Activated CD4-positive, alpha-beta T cell treated with anti-CD3 and anti-CD28 coated beads, Interleukin-10, Interleukin-2, amounts not matched to agents 100 ng/mL and 50 ng/mL, durations not matched to agents 16 hours and 8 hours (primary cell): Measurements from ENCODE around the gene SLC22A23.
A peak's percentile ranks its signal among the peaks of the same experiment; 100 is the strongest.
"Not testable (repeated sequence)": the region's sequence is repeated elsewhere in the genome, so short reads cannot be mapped to it uniquely, and the experiment has no call there.

Source experiments
- DNase-seq: peaks from one replicate; pipeline ENCODE4 v3.0.0-alpha.2; 2020

Gene SLC22A23

GRCh38 chr6:3259491-3259958 is 197.3 kb downstream of the SLC22A23 start:
- peak; percentile 38 for DNase-seq

DNA sequence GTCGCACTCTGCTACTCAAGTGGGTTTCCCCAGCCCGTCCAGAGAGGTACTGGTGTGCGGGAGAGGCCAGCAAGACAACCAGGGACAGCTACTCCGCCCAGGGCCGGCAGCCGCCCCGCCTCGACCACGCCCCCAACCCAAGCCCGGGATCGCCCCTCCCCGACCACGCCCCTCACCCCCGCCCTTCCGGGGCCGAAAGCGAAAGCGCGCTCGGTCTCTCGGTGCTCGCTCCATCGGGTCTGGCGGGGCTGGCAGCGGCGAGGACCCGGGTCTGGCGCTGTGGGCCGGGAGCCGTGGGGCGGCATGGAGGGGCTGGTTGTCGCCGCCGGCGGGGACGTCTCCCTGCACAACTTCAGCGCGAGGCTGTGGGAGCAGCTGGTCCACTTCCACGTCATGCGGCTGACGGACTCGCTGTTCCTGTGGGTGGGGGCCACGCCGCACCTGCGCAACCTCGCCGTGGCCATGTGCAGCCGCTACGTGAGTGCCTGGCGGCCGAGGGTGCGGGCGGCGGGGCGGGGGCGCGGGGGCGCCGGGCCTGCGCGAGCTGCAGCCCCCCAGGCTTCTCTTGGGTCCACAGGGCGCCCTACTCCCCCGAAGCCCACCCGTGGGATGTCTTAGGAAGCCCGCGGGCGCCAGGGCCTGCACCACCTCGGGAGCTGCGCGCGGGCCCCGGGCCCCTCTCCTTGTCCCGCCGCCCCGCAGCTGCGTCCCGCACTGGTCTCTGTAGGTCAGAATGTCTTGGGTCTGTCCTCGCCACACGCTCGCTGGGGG is 197.9 kb downstream of the SLC22A23 start, which contains the start of gene PSMG4:
Gene PSMG4, plus strand, starts transcription at position 228 of the 771 bp plus-strand sequence. Its CDS starts 76 bp downstream, at position 304.
- peak; percentile 95 for DNase-seq

DNA sequence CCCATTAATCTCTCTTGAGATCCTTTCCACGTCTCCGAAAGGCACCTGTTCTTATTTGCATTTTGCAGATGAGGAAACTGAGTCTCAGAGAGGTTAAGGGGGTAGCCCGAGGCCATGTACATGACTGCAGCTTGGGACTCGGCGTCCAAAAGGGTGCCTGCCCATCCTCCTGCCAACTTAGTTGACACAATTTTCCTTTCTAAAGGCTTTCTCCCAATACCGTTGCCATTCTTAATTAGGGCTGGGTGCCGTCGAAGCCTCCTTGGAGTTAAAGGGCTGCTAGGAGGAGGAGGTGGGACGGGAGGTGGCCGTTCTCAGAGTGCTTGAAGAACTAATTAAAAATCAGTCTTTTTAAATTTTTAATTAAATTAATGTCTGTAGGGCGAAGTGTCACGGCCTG is 198.6 kb downstream of the SLC22A23 start:
- DNase-seq, result no peak

DNA sequence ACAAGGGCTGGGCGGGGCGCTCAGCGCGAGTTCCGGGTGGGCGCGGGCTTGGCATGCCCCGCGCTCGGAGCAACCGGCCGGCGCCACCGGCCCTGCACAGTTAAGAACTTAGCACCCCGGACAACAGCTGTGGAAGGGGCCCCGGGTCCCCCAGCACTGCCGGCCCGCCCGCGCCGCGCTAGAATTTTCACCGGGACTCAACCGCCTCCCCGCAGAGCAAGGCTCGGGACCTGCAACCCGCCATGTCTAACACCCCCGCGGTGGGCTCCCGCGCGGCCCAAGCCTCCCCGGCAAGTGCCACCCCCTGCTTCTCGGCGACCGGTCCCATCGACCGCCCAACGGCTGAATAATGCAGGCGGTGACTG is 203.3 kb downstream of the SLC22A23 start:
- no peak for DNase-seq

- DNase-seq, result no peak
Measured at GRCh38 chr6:3252861-3253596, 203.8 kb downstream of the SLC22A23 start.

- no peak for DNase-seq
Measured at GRCh38 chr6:3252369-3252768, 204.5 kb downstream of the SLC22A23 start.

DNA sequence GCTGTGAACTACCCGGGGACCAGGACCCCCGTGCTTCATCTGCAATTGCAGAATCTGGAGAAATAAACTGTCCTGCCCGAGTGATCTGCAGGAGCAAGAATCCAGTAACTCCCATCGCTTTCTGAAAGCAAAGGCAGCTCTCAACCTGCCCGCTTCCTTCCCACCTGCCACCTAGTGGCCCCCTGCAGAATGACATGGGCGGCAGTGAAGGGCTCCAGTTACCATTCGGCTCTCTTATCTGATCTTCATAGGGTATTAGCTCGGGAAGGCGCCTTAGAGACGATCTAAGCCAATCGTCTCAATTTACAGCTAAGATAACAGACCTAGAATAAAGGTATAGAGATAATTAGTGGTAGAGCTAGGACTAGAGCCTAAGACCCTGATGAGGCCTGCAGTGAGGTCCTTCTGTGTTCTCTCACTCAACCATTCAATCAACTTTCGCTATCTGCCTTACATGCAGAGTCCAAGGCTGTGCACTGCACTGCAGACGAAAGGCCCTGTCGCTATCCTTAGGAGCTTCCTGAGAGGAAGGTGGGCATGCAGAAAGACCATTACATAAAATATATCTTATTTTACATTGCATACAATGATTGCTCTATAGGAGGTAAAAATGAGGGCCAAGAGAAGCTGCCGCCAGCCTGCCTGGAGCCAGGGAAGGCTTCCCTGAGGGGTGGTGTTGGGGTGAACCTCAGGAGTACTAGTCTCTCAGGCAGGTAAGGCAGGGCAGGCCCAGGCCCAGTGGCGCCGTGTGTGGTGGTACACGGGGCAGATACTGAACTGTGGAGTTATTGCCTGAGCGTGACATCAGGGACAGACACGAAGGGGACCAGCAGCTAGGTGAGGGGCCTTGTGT is 205.2 kb downstream of the SLC22A23 start:
- DNase-seq, result peak; percentile 85

DNA sequence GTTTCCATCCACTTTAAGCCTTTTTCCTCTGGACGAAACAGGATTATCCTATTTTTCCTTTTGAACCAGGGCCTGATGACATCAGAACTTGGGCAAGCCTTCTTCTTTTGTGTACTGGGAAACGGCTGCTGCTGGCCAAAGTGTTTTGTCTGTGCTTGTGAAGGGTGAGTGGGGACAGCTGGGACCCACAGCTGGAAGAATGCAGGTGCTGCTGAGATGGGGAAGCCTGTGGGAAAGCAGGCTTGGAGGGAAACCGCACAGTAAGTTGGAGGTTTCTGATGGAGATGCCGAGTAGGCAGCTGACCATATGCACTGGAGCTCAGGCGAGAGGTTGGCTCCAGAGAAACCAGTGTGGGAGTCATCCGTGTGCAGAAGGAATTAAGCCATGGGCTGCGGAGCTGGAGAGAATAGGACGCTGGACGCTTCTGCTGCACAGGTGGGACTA is 206.6 kb downstream of the SLC22A23 start:
- no peak for DNase-seq

DNA sequence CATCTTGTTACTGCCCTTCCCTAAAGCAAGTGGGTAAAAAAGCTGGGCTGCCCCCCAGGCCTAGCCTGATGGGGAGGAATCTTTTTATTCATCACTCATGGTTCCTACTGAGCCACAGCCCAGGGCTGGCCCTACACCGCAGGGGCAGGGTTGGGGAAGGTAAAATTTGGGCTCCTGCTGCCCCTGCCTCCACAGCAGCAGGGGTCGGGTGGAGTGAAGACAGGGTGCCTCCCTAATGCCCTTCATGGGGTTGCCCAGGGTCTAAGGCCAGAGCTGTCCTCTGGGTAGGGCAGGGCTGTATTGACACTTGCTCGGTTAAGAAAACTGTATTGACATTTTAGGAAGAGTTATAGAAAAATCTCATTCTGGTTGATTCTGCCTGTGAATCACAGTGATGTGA is 207.0 kb downstream of the SLC22A23 start:
- no peak for DNase-seq

- no peak for DNase-seq
Measured at GRCh38 chr6:3247255-3248146, 209.3 kb downstream of the SLC22A23 start.

DNA sequence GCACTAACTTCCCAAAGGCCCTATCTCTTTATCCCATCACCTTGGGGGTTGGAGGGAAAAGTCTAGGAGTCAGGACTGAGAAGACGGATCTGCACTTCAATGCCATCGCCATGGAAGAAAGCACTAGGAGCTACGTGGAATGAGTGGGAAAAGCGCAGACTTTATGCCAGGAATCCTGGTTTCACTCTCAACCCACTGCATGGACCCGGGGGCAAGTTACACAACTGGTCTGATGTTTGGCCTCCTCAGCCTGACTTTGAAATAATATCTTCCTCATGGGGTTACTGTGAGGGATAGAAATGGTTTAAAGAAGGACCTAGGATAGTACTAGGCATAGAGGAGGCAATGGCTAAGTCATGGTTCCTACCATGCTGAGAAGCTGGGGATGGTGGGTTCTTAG is 211.6 kb downstream of the SLC22A23 start:
- DNase-seq, result no peak

GRCh38 chr6:3244832-3245161 is 212.1 kb downstream of the SLC22A23 start:
- not testable (repeated sequence) for DNase-seq

DNA sequence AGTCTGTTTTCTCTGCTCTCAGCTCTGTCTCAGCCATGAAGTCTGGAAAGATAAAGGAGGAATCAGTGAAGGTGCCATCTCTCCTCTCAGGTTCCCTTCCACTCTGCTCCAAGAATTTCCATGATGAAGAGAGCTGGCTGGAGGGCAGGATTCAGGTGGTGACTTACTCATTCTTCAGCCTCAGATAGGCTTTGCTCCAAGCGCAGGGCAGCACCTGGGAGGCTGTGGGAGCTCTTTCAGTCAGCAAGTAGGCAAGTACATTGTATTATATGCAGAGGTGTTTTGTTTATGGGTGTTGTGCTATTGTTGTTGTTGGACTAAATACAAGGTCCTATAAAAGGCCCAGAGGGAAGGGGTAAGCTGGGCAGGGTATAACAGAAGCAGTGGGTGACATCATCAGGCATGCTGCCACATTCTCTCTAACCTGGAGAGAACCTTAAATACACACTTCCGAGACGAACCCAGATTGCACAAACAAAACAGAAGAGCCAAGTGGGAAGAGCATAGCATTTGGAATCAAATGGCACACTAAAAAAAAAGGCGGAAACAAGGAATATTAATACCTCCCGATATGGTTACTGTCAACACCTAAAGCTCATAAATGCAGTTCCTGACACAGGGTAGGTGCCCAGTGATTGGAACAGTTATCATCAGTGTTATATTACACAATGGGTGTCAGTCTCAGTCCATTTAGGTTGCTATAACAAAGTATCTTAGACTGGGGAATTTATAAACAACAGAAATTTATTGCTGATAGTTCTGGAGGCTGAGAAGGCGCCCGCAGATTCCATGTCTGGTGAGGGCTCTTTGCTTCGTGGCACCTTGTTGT is 212.6 kb downstream of the SLC22A23 start:
- DNase-seq, result no peak

DNA sequence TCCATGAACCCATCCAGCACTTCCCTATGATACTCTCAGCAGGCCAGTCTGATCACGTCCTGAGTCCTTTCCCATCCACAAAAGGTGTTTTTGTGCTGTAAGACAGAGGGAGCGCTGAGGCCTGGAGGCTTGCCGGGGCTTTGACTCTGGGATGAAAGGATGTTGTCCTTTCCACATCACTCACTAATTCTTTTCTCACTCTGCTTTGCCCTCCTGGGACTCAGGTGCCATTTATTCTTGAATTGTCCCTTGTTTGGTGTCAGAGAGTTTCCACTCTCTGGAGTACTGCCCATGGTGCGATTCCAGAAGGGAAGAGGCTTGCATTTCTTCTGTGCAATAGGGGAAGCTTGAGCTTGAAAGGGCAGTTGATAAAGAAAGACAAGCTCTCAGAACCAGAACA is 214.1 kb downstream of the SLC22A23 start:
- no peak for DNase-seq

GRCh38 chr6:3241745-3242144 is 215.1 kb downstream of the SLC22A23 start:
- DNase-seq, result not testable (repeated sequence)

DNA sequence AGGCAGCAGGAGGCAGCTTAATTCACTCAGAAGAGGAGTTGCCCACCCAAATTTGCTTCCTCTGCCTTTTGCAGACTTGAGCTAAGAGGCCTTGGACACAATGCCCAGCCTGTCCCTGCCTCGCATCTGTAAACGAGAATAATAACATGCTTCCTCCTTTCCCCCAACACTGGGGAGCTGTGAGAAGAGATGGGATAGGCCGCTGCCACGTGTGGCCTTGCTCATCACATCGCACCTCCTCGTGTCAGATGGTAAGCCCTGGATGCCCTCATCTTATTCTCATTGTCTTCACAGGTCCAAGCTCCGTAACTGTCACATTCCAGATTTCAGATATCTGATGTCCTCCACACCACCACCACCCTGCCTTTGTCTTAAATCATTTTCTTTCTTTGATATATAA is 216.3 kb downstream of the SLC22A23 start:
- no peak for DNase-seq

GRCh38 chr6:3239110-3239830 is 217.6 kb downstream of the SLC22A23 start:
- DNase-seq, result no peak

- no peak for DNase-seq
Measured at GRCh38 chr6:3237761-3238662, 218.8 kb downstream of the SLC22A23 start.

- DNase-seq, result no peak
Measured at GRCh38 chr6:3236005-3236404, 220.8 kb downstream of the SLC22A23 start.
